Measurements from ENCODE around the gene PELI2.

The PELI2 gene

DNA sequence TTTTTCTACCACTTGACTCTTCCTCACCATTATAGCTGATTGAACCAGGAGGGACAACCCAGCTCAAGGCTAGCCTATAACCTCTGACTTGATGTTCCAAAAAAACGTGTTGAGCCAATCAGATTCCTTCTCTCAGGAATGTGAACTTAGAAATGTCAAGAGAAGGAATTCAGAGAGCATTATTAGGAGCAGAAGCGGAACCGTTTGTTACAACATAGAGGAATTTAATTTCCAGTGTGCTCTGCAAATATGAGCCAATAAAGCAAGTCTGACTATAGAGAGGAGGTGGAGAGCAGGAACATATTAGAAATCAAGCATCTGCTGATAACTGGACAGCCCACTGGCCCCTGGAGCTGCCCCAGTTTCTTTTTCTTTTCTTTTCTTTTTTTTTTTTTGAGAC, 15.3 kb upstream of the PELI2 start:
- no peak for DNase-seq
- no peak overlapping the region for H3K27ac ChIP-seq (ENCODE audit: low read length)
- no peaks in the 10 kb centered on the region for H4K20me1 ChIP-seq (ENCODE audit: insufficient read depth, low read length)
- TF ChIP-seq EZH2 (optimal IDR thresholded peaks at IDR 0.05; ENCODE audit: low read depth, low read length) (no peak), EZH2phosphoT487 (IDR thresholded peaks at IDR 0.05; ENCODE audit: low read length) (no peak)
- TF ChIP-seq, protein P1, sequence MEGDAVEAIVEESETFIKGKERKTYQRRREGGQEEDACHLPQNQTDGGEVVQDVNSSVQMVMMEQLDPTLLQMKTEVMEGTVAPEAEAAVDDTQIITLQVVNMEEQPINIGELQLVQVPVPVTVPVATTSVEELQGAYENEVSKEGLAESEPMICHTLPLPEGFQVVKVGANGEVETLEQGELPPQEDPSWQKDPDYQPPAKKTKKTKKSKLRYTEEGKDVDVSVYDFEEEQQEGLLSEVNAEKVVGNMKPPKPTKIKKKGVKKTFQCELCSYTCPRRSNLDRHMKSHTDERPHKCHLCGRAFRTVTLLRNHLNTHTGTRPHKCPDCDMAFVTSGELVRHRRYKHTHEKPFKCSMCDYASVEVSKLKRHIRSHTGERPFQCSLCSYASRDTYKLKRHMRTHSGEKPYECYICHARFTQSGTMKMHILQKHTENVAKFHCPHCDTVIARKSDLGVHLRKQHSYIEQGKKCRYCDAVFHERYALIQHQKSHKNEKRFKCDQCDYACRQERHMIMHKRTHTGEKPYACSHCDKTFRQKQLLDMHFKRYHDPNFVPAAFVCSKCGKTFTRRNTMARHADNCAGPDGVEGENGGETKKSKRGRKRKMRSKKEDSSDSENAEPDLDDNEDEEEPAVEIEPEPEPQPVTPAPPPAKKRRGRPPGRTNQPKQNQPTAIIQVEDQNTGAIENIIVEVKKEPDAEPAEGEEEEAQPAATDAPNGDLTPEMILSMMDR (IDR thresholded peaks at IDR 0.05; ENCODE audit: low read length), result no peak
- no peaks in the 10 kb centered on the region for H3K27me3 ChIP-seq (replicated peaks; ENCODE audit: insufficient read depth, low read length)
- H3F3A ChIP-seq (ENCODE audit: insufficient read depth, low read length), result no peaks in the 10 kb centered on the region
- H3K4me2 ChIP-seq (ENCODE audit: low read depth, low read length), result no peak overlapping the region
- no peak overlapping the region for H3K4me3 ChIP-seq (ENCODE audit: low read length)
- no peak overlapping the region for H2AFZ ChIP-seq (ENCODE audit: low read length)
- H3K9me3 ChIP-seq (replicated peaks; ENCODE audit: insufficient read depth, low read length), result no peaks in the 10 kb centered on the region
- no peaks in the 10 kb centered on the region for H3K36me3 ChIP-seq (replicated peaks; ENCODE audit: insufficient read depth, low read length)
- no peaks in the 10 kb centered on the region for H3K9me2 ChIP-seq (replicated peaks; ENCODE audit: insufficient read depth, low read length)
- H3K4me1 ChIP-seq (ENCODE audit: low read length), result no peaks in the 10 kb centered on the region
- H3K79me2 ChIP-seq (ENCODE audit: low read length), result no peaks in the 10 kb centered on the region
- no peak overlapping the region for H3K9ac ChIP-seq (ENCODE audit: low read length)

GRCh38 chr14:56107615-56108014, 10.6 kb upstream of the PELI2 start:
- H3K9me3 ChIP-seq (replicated peaks; ENCODE audit: insufficient read depth, low read length), result no peaks in the 10 kb centered on the region

GRCh38 chr14:56108057-56108456, 10.2 kb upstream of the PELI2 start:
- no peak overlapping the region for H3K27ac ChIP-seq (ENCODE audit: low read length)
- no peaks in the 10 kb centered on the region for H3K9me2 ChIP-seq (replicated peaks; ENCODE audit: insufficient read depth, low read length)
- no peaks in the 10 kb centered on the region for H3F3A ChIP-seq (ENCODE audit: insufficient read depth, low read length)
- DNase-seq, result no peak
- H3K27me3 ChIP-seq (replicated peaks; ENCODE audit: insufficient read depth, low read length), result no peaks in the 10 kb centered on the region
- H3K4me1 ChIP-seq (ENCODE audit: low read length), result no peaks in the 10 kb centered on the region
- H3K9ac ChIP-seq (ENCODE audit: low read length), result no peak overlapping the region
- H3K4me3 ChIP-seq (ENCODE audit: low read length), result no peak overlapping the region
- H3K9me3 ChIP-seq (replicated peaks; ENCODE audit: insufficient read depth, low read length), result no peaks in the 10 kb centered on the region
- no peak overlapping the region for H3K4me2 ChIP-seq (ENCODE audit: low read depth, low read length)
- H3K36me3 ChIP-seq (replicated peaks; ENCODE audit: insufficient read depth, low read length), result no peaks in the 10 kb centered on the region
- H2AFZ ChIP-seq (ENCODE audit: low read length), result no peak overlapping the region
- H4K20me1 ChIP-seq (ENCODE audit: insufficient read depth, low read length), result no peaks in the 10 kb centered on the region
- TF ChIP-seq EZH2 (optimal IDR thresholded peaks at IDR 0.05; ENCODE audit: low read depth, low read length), result no peak
- no peak for TF ChIP-seq EZH2phosphoT487 (IDR thresholded peaks at IDR 0.05; ENCODE audit: low read length)
- TF ChIP-seq, protein P1 (IDR thresholded peaks at IDR 0.05; ENCODE audit: low read length), result no peak
- H3K79me2 ChIP-seq (ENCODE audit: low read length), result no peaks in the 10 kb centered on the region

More at GRCh38 chr14:56107615-56108014, 10.6 kb upstream of the PELI2 start:
- no peaks in the 10 kb centered on the region for H3K27me3 ChIP-seq (replicated peaks; ENCODE audit: insufficient read depth, low read length)
- H3K27ac ChIP-seq (ENCODE audit: low read length), result no peak overlapping the region
- no peak overlapping the region for H3K9ac ChIP-seq (ENCODE audit: low read length)
- no peak for DNase-seq
- H3K79me2 ChIP-seq (ENCODE audit: low read length), result no peaks in the 10 kb centered on the region
- TF ChIP-seq, protein P1 (IDR thresholded peaks at IDR 0.05; ENCODE audit: low read length), result no peak
- TF ChIP-seq EZH2 (optimal IDR thresholded peaks at IDR 0.05; ENCODE audit: low read depth, low read length) (no peak), EZH2phosphoT487 (IDR thresholded peaks at IDR 0.05; ENCODE audit: low read length) (no peak)
- H3K4me1 ChIP-seq (ENCODE audit: low read length), result no peaks in the 10 kb centered on the region
- H3K4me3 ChIP-seq (ENCODE audit: low read length), result no peak overlapping the region
- no peaks in the 10 kb centered on the region for H4K20me1 ChIP-seq (ENCODE audit: insufficient read depth, low read length)
- H3F3A ChIP-seq (ENCODE audit: insufficient read depth, low read length), result no peaks in the 10 kb centered on the region
- no peaks in the 10 kb centered on the region for H3K9me2 ChIP-seq (replicated peaks; ENCODE audit: insufficient read depth, low read length)
- no peak overlapping the region for H2AFZ ChIP-seq (ENCODE audit: low read length)
- H3K4me2 ChIP-seq (ENCODE audit: low read depth, low read length), result no peak overlapping the region
- H3K36me3 ChIP-seq (replicated peaks; ENCODE audit: insufficient read depth, low read length), result no peaks in the 10 kb centered on the region
